OCI-LY7 (cell line): ENCODE data around the gene FAM156B. TPM values are rescaled to one million over a fixed set of nuclear protein-coding genes. Genes with fewer than 3 reads are reported as not detected.
A peak's percentile ranks its signal among the peaks of the same experiment; 100 is the strongest.
"Not testable (repeated sequence)": the region's sequence is repeated elsewhere in the genome, so short reads cannot be mapped to it uniquely, and the experiment has no call there.

Experiments
- BruUV-seq: library from RNA; stranded (reverse); fragments of 400-500 nt; replicated peaks from 2 replicates; lab custom pipeline; 2021; lab: Mats Ljungman, UMichigan
- CTCF ChIA-PET: fragments of 300-600 bp; sonication (Branson Sonifier 250); formaldehyde crosslinking; loops from one replicate; lab custom pipeline; 2022; ENCODE audit warnings: antibody characterized with exemption; ENCODE audit not compliant: unreplicated experiment; lab: Charles Lee
- POLR2A ChIA-PET: fragments of 300-600 bp; sonication (Branson Sonifier 250); formaldehyde crosslinking; loops from one replicate; lab custom pipeline; 2022; ENCODE audit warnings: antibody characterized with exemption; lab: Charles Lee
- DNase-seq: peaks from one replicate; pipeline ENCODE4 v3.0.0-alpha.2; 2015; ENCODE audit warnings: low spot score
- H2AFZ ChIP-seq: fragments of 200-600 bp; sonication (generic), shearing (Covaris generic); 2 replicates; pipeline ENCODE4 v1.6.1; 2014; ENCODE audit warnings: mild to moderate bottlenecking, antibody characterized with exemption, low read length, moderate library complexity
- H3K27ac ChIP-seq: fragments of 200-600 bp; sonication (generic); 2 replicates; pipeline ENCODE4 v1.5.1; 2014; ENCODE audit warnings: mixed run types, low read depth, mild to moderate bottlenecking, moderate library complexity, low read length, inconsistent platforms; ENCODE audit not compliant: poor library complexity, severe bottlenecking
- H3K36me3 ChIP-seq: fragments of 200-600 bp; sonication (generic); 2 replicates; pipeline ENCODE4 v1.6.1; 2014; ENCODE audit warnings: mild to moderate bottlenecking, antibody characterized with exemption, low read length, moderate library complexity, mixed read lengths; ENCODE audit not compliant: insufficient read depth
- H3K4me1 ChIP-seq: fragments of 200-600 bp; sonication (generic); 2 replicates; pipeline ENCODE4 v1.5.1; 2014; ENCODE audit warnings: mild to moderate bottlenecking, low read length; ENCODE audit not compliant: insufficient read depth, poor library complexity, severe bottlenecking
- H3K4me2 ChIP-seq: fragments of 200-600 bp; sonication (generic); 2 replicates; pipeline ENCODE4 v1.6.1; 2014; ENCODE audit warnings: mild to moderate bottlenecking, low read length
- H3K4me3 ChIP-seq: fragments of 200-600 bp; sonication (generic); 2 replicates; pipeline ENCODE4 v1.5.1; 2014; ENCODE audit warnings: mild to moderate bottlenecking, low read depth, low read length; ENCODE audit not compliant: poor library complexity, severe bottlenecking
- H3K79me2 ChIP-seq: fragments of 200-600 bp; sonication (generic); 2 replicates; pipeline ENCODE4 v1.6.1; 2016; ENCODE audit warnings: low read depth, mild to moderate bottlenecking, low read length, moderate library complexity, mixed read lengths; ENCODE audit not compliant: insufficient read depth
- H3K9me2 ChIP-seq: fragments of 200-600 bp; sonication (generic); 2 replicates; pipeline ENCODE4 v1.6.1; 2016; ENCODE audit warnings: mild to moderate bottlenecking, low read length, mixed read lengths; ENCODE audit not compliant: insufficient read depth
- H3K9me3 ChIP-seq: fragments of 200-600 bp; sonication (generic); 2 replicates; pipeline ENCODE4 v1.6.1; 2014; ENCODE audit warnings: mild to moderate bottlenecking, mixed run types, low read length, mixed read lengths
- H4K20me1 ChIP-seq: fragments of 200-600 bp; sonication (generic); 2 replicates; pipeline ENCODE4 v1.6.1; 2014; ENCODE audit warnings: mild to moderate bottlenecking, antibody characterized with exemption, low read length, moderate library complexity, mixed read lengths; ENCODE audit not compliant: insufficient read depth
- EZH2phosphoT487 ChIP-seq: fragments of 200-600 bp; sonication (generic); IDR thresholded peaks from 2 replicates; pipeline ENCODE4 v1.6.1; 2018; ENCODE audit warnings: low read depth, borderline replicate concordance, mild to moderate bottlenecking, mixed run types, antibody characterized with exemption, low read length, moderate library complexity, mixed read lengths
- intact Hi-C: fragments of 100-400 bp; cut with micrococcal nuclease; formaldehyde crosslinking; loops from one replicate; pipeline ENCODE4 v1.10.0; 2022; ENCODE audit not compliant: unreplicated experiment
- total RNA-seq, 2 experiments: library from RNA; depleted of rRNA in 1 of 2; stranded (reverse); fragments of >200 nt in 1 of 2; shearing (Covaris generic) in 1 of 2; gene quantifications; 2 replicates each; pipeline ENCODE4 v1.2.3, GENCODE V29; 2014 to 2022
- TF ChIP-seq, protein P1 (sequence below): fragments of 200-600 bp; sonication (generic); conservative IDR thresholded peaks from 2 replicates; pipeline ENCODE4 v1.5.1; 2014; ENCODE audit warnings: mild to moderate bottlenecking, antibody characterized with exemption, low read length, moderate library complexity, mixed read lengths

The FAM156B gene
- total RNA-seq, 2 experiments from 2014 or later = 12.6 to 27.4 TPM

DNA sequence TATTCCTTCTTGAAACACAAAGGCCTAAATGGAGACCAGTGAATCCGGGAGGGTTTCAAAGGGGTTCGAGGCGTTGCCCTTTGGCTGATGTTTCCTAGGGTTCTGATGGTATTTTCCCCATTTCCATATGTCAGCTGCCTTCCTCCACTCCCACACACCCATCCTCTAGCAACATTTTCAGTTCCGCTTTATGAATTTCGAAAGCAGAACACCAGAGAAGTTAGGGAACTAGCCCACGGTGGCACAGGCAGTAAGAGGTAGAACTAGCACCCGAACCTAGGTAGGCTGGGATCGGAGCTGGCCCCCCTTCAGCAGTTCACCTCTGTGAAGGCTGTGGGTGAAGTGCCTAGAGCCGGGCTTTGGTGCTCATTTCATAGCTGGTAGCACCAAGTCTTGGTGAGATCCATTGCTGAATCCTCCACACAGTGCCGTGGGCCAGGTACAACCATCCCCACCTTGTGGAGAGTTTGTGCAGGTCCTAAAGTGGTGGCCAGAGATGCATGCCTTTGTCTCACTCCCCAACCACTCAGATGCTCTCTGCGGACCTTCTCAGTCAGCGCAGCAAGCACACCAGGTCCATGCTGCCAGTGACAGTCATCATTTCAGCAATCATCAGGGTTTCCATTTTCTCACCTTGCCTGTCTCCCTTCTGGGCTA, 12.3 kb downstream of the FAM156B start:
- H3K4me1 ChIP-seq, H3K4me3 ChIP-seq, H3K4me2 ChIP-seq, intact Hi-C loops, DNase-seq, H4K20me1 ChIP-seq, CTCF ChIA-PET, H2AFZ ChIP-seq, POLR2A ChIA-PET, H3K9me2 ChIP-seq, H3K27ac ChIP-seq, H3K79me2 ChIP-seq, BruUV-seq, H3K36me3 ChIP-seq, H3K9me3 ChIP-seq: not testable (repeated sequence)

DNA sequence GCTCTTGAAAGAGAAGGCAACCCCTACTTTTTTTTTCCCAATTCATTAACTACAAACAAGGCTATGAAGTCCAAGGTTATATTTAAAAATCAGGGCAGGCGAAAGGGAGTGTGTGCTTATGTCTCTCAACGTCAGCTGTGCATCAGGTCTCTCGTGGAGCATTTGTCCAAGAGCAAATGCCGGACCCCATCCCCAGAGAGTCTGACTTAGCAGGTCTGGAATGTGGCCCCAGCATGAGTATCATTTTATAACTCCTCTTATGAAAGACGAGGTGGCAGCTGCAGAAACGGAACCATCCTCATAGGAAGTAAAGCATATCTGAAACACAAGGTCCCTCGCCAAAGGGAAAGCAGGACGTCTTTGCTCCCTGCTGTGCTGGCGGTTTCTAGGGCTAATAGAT, 16.6 kb downstream of the FAM156B start:
- CTCF ChIA-PET, H3K27ac ChIP-seq, H2AFZ ChIP-seq, H4K20me1 ChIP-seq, POLR2A ChIA-PET, H3K4me1 ChIP-seq, H3K36me3 ChIP-seq, BruUV-seq, H3K4me3 ChIP-seq, H3K4me2 ChIP-seq, H3K79me2 ChIP-seq, intact Hi-C loops, DNase-seq, H3K9me3 ChIP-seq, H3K9me2 ChIP-seq: not testable (repeated sequence)

DNA sequence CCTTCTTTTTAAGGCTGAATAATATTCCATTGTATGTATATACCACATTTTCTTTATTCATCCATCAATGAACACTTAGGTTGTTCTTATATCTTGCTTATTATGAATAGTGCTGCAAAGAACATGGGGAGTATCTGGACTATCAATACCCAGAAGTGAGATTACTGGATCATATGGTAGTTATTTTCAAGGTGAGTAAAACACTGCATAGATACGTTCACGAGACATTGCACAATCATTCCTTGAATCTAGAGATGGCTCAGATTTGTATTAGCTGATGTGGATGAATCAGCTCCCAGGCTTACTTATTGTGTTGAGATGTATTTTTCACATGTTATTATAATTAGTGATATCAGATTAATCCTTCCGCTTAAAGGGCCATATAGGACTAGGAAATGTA, 17.6 kb downstream of the FAM156B start:
- intact Hi-C loops, BruUV-seq, H3K4me1 ChIP-seq, H4K20me1 ChIP-seq, DNase-seq, H3K27ac ChIP-seq, POLR2A ChIA-PET, H2AFZ ChIP-seq, H3K79me2 ChIP-seq, H3K4me3 ChIP-seq, H3K9me3 ChIP-seq, H3K4me2 ChIP-seq, H3K9me2 ChIP-seq, CTCF ChIA-PET, H3K36me3 ChIP-seq: not testable (repeated sequence)

DNA sequence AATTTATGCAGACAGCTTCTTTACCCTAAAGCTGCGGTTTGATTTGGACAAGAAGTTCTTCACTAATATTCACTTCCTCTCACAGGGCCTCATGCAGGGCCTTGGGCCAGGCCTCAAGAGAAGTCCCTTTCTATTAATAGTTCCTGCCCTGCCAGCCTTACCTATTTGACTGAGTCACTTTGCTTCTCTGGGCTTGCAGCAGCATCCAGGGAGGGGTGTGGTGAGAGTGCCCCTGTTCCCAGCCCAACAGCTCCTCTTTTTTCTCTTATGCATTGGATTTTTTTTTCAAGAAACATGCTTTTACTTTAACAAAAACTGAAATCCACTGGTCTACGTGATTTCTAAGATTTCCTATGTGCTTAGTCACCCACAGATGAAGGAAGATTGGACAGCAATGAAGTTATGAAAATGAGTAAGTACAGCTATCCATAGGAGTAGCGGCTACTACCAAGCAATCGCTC, 26.7 kb downstream of the FAM156B start:
- ChIA-PET CTCF (no interaction called here), POLR2A (interaction anchor here (0.6 to 1.5 kb wide), 3 partner anchors 11 to 1601 kb away, joined by 3 to 11 read pairs (median 4); no protein-coding TSS in a partner anchor)
- peak overlapping the region; percentile 45 for H3K4me3 ChIP-seq
- H3K79me2 ChIP-seq = no peaks in the 10 kb centered on the region
- TF ChIP-seq EZH2phosphoT487 = no peak
- TF ChIP-seq, protein P1, sequence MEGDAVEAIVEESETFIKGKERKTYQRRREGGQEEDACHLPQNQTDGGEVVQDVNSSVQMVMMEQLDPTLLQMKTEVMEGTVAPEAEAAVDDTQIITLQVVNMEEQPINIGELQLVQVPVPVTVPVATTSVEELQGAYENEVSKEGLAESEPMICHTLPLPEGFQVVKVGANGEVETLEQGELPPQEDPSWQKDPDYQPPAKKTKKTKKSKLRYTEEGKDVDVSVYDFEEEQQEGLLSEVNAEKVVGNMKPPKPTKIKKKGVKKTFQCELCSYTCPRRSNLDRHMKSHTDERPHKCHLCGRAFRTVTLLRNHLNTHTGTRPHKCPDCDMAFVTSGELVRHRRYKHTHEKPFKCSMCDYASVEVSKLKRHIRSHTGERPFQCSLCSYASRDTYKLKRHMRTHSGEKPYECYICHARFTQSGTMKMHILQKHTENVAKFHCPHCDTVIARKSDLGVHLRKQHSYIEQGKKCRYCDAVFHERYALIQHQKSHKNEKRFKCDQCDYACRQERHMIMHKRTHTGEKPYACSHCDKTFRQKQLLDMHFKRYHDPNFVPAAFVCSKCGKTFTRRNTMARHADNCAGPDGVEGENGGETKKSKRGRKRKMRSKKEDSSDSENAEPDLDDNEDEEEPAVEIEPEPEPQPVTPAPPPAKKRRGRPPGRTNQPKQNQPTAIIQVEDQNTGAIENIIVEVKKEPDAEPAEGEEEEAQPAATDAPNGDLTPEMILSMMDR = no peak
- H3K4me1 ChIP-seq = peaks cover 36% of the 10 kb centered on the region
- H2AFZ ChIP-seq = peak overlapping the region; percentile 78
- intact Hi-C loops = no loop called here
- H3K9me3 ChIP-seq = no peaks in the 10 kb centered on the region
- H3K9me2 ChIP-seq = no peaks in the 10 kb centered on the region
- BruUV-seq = no TSS peak
- no peaks in the 10 kb centered on the region for H4K20me1 ChIP-seq
- no peaks in the 10 kb centered on the region for H3K36me3 ChIP-seq
- peak overlapping the region; percentile 64 for H3K27ac ChIP-seq
- peak overlapping the region; percentile 73 for H3K4me2 ChIP-seq
- DNase-seq = peak; percentile 70

DNA sequence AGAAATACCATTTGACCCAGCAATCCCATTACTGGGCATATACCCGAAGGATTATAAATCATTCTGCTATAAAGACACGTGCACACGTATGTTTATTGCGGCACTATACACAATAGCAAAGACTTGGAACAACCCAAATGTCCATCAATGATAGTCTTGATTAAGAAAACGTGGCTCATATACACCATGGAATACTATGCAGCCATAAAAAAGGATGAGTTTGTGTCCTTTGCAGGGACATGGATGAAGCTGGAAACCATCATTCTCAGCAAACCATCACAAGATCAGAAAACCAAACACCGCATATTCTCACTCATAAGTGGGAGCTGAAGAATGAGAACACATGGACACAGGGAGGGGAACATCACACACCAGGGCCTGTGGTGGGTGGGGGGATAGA, 33.1 kb downstream of the FAM156B start:
- intact Hi-C loops, DNase-seq, H3K4me3 ChIP-seq, H2AFZ ChIP-seq, H3K36me3 ChIP-seq, POLR2A ChIA-PET, H3K9me3 ChIP-seq, CTCF ChIA-PET, BruUV-seq, H3K79me2 ChIP-seq, H4K20me1 ChIP-seq, H3K4me2 ChIP-seq, H3K9me2 ChIP-seq, H3K27ac ChIP-seq: not testable (repeated sequence)
- peaks cover 19% of the 10 kb centered on the region for H3K4me1 ChIP-seq
